Central memory CD8-positive, alpha-beta T cell (primary cell): ENCODE data around the gene RRP7A.
"Not testable (repeated sequence)": the region's sequence is repeated elsewhere in the genome, so short reads cannot be mapped to it uniquely, and the experiment has no call there.

Source experiments
- ATAC-seq: fragments of 150-1000 bp; cut with Tn5 transposase; replicated peaks from 2 replicates; pipeline ENCODE4 v1.10.0; 2022; ENCODE audit warnings: mild to moderate bottlenecking, moderate FRiP score, moderate number of reproducible peaks; ENCODE audit not compliant: poor library complexity, severe bottlenecking; ENCODE audit errors: extremely low read depth
- DNase-seq, 2 donors: peaks; one replicate each; pipeline ENCODE4 v3.0.0; 2021; ENCODE audit warnings: low spot score in 2 of 2
- H3K27ac Mint-ChIP-seq: one replicate; pipeline ENCODE4 v1.8.0; 2022; ENCODE audit warnings: low read depth, mild to moderate bottlenecking, moderate library complexity, mixed read lengths
- H3K27me3 Mint-ChIP-seq: one replicate; pipeline ENCODE4 v1.8.0; 2022; ENCODE audit warnings: mixed read lengths
- H3K36me3 Mint-ChIP-seq: one replicate; pipeline ENCODE4 v1.8.0; 2022; ENCODE audit warnings: mild to moderate bottlenecking, moderate library complexity, mixed read lengths; ENCODE audit not compliant: insufficient read depth
- H3K4me1 Mint-ChIP-seq: one replicate; pipeline ENCODE4 v1.8.0; 2022; ENCODE audit warnings: mixed read lengths
- H3K4me3 Mint-ChIP-seq: one replicate; pipeline ENCODE4 v1.8.0; 2022; ENCODE audit warnings: mild to moderate bottlenecking, moderate library complexity, mixed read lengths
- H3K9me3 Mint-ChIP-seq: one replicate; pipeline ENCODE4 v1.8.0; 2022; ENCODE audit warnings: mixed read lengths

The RRP7A gene

DNA sequence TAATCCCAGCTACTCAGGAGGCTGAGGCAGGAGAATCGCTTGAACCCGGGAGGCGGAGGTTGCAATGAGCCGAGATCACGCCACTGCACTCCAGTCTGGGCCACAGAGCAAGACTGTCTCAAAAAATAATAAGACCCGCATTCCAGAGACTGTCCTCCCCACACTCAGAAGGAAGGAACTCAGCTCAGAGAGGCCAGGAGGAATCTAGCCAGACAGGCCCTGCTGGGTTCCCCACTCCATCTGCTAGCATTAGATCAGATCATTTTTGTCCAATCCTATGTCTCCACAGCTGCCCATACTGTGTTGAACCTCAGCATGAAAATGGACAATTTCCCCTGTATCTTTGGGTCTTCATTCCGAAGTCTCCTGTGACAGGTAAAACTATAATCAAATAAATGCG is 9.8 kb upstream of the RRP7A start:
- H3K27ac Mint-ChIP-seq, ATAC-seq, H3K36me3 Mint-ChIP-seq: not testable (repeated sequence)

DNA sequence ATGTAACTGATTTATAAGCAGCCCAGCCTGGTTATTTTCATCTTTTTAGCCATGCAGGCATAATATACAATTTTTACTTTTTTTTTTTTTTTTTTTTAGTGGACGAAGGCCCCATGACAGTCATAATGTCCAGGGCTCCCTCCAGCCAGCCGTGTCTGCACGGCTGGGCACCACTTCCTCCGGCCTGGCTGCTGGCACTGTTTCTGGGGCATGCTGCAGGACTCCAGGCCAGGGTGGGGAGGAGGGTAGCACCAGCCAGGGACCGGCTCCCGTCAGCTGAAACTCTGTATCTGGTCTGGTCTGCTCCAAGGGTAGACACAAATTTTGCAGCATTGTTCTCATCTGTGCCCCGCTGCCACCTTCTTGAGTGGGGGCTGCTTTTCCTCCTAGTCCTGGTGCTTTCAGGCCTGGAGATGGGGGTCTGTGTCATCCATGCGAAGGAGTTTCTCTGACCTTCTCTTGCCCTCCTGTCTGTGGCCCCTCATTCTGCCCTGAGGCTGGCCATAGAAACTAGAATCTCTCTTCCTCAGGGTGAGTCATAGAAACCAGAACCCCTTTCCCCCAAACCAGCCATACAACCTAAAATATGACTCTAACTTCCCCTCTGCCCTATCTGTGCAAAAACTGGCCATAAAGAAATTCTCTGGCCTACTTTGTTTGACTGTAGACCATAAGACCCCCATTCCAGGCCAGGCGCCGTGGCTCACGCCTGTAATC is 9.2 kb upstream of the RRP7A start:
- ATAC-seq (no peak), DNase-seq (no peak)
- Mint-ChIP-seq H3K27me3 (no peaks in the 10 kb centered on the region), H3K36me3 (peaks cover 3% of the 10 kb centered on the region), H3K4me3 (no peak overlapping the region), H3K9me3 (no peaks in the 10 kb centered on the region), H3K27ac (no peak overlapping the region), H3K4me1 (peaks cover 6% of the 10 kb centered on the region)

More for the DNA sequence above, 9.8 kb upstream of the RRP7A start:
- H3K9me3 Mint-ChIP-seq, H3K27me3 Mint-ChIP-seq, DNase-seq, H3K4me3 Mint-ChIP-seq, H3K4me1 Mint-ChIP-seq: not testable (repeated sequence)

- H3K27ac Mint-ChIP-seq, result no peak overlapping the region
- H3K9me3 Mint-ChIP-seq, result no peaks in the 10 kb centered on the region
- H3K27me3 Mint-ChIP-seq, result no peaks in the 10 kb centered on the region
- H3K36me3 Mint-ChIP-seq, result peaks cover 10% of the 10 kb centered on the region
- no peak overlapping the region for H3K4me3 Mint-ChIP-seq
- H3K4me1 Mint-ChIP-seq, result peaks cover 21% of the 10 kb centered on the region
- DNase-seq (no peak), ATAC-seq (no peak)
Observed at GRCh38 chr22:42522546-42522945, 3.0 kb upstream of the RRP7A start.

GRCh38 chr22:42521228-42521546 is 1.6 kb upstream of the RRP7A start:
- Mint-ChIP-seq H3K27ac (peak overlapping the region; percentile 70), H3K4me1 (peaks cover 21% of the 10 kb centered on the region)
- no peak for ATAC-seq

DNA sequence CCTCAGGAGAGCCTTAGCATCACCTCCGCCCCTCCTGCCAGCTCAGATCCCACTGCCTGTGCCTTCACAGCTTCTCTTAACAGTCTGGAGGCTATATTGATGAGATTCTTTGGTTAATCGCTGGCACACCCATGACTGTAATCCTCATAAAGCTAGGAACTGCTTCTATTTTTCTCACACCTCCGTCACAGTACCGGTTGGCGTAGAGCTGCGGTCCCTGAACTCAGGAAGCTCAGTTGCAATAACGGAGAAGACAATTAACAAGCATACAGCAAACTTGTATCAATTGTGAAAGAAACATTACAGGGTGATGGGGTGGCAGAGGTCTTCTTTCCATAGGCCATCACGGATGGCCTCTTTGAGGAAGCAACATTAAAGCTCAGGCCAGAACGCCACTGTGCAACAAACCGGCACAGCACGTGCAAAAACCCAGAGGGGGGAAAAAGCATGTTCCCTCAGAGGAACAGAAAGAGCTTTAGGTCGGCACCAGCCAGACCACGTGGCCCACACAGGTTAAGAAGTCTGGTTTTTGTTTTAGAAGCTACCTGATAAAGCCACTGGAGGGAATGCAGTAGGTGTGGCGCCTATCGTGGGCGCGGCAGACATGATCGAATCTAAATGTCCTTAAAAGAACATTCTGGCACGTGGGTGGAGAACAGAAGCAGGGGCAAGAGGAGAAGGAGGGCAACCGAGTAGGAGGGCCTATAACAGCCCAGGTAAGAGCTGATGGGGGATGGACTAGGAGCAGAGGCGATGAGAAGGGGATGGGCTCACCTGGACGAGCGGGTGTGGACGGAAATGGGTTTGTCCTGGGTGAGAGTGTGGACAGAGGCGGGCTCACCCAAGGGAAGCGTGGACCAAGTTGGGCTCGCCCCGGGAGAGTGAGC is 715 bp downstream of the RRP7A start:
- Mint-ChIP-seq H3K4me1 (peaks cover 21% of the 10 kb centered on the region), H3K4me3 (peak overlapping the region; percentile 98), H3K27ac (peak overlapping the region; percentile 96), H3K36me3 (peaks cover 29% of the 10 kb centered on the region)
- not testable (repeated sequence) for DNase-seq, H3K9me3 Mint-ChIP-seq, H3K27me3 Mint-ChIP-seq
- ATAC-seq, result peak; percentile 63

More at GRCh38 chr22:42521228-42521546, 1.6 kb upstream of the RRP7A start:
- no peaks in the 10 kb centered on the region for H3K27me3 Mint-ChIP-seq
- H3K4me3 Mint-ChIP-seq, result peak overlapping the region; percentile 98
- no peak for DNase-seq
- H3K9me3 Mint-ChIP-seq, result no peaks in the 10 kb centered on the region
- peaks cover 18% of the 10 kb centered on the region for H3K36me3 Mint-ChIP-seq

DNA sequence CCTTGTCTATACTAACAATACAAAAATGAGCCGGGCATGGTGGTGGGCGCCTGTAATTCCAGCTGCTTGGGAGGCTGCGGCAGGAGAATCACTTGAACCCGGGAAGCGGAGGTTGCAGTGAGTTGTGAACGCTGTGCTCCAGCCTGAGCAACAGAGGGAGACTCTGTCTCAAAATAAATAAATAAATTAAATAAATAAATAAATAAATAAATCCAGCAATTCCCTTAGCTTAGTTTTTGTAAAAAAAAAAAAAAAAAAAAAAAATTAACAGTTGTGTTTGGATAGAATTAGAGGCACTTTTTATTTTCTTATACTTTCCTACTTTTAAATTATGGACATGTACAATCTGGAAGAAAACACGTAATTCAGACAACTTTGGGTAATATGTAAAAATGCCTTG is 2.5 kb downstream of the RRP7A start:
- H3K27ac Mint-ChIP-seq, result peak overlapping the region; percentile 62
- H3K9me3 Mint-ChIP-seq, H3K27me3 Mint-ChIP-seq, DNase-seq, ATAC-seq, H3K4me3 Mint-ChIP-seq: not testable (repeated sequence)
- peaks cover 21% of the 10 kb centered on the region for H3K4me1 Mint-ChIP-seq
- H3K36me3 Mint-ChIP-seq, result peaks cover 33% of the 10 kb centered on the region

GRCh38 chr22:42515896-42516295 is 3.7 kb downstream of the RRP7A start:
- ATAC-seq (no peak), DNase-seq (no peak)
- peaks cover 17% of the 10 kb centered on the region for H3K4me1 Mint-ChIP-seq
- H3K27me3 Mint-ChIP-seq, result no peaks in the 10 kb centered on the region
- H3K9me3 Mint-ChIP-seq, result no peaks in the 10 kb centered on the region
- H3K4me3 Mint-ChIP-seq, result no peak overlapping the region
- no peak overlapping the region for H3K27ac Mint-ChIP-seq
- H3K36me3 Mint-ChIP-seq, result peaks cover 41% of the 10 kb centered on the region

GRCh38 chr22:42515304-42515703 is 4.3 kb downstream of the RRP7A start:
- Mint-ChIP-seq H3K36me3 (peaks cover 45% of the 10 kb centered on the region), H3K4me1 (peaks cover 16% of the 10 kb centered on the region)
- not testable (repeated sequence) for DNase-seq, ATAC-seq, H3K9me3 Mint-ChIP-seq, H3K27me3 Mint-ChIP-seq, H3K4me3 Mint-ChIP-seq, H3K27ac Mint-ChIP-seq

DNA sequence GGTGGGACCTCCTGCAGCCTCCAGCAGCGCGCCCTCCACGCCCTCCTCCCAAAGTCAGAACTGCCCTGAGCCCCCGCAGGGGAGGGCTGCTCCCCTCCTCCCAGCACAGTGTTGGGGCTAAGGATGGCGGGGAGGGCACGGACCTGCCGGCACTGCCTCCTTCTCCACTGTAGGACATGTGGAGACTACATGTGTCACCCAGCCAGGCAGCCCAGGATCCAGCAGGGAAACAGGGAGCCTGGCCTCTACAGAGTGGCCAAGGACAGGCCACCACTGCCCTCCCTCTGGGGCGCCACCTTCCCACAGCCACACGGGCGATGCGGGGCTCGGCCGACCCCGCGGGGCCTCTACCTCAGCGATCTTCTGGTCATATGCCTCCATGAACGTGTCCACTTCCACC is 5.3 kb downstream of the RRP7A start:
- H3K4me1 Mint-ChIP-seq, H3K9me3 Mint-ChIP-seq, H3K27ac Mint-ChIP-seq, ATAC-seq, DNase-seq, H3K4me3 Mint-ChIP-seq, H3K27me3 Mint-ChIP-seq: not testable (repeated sequence)
- peaks cover 50% of the 10 kb centered on the region for H3K36me3 Mint-ChIP-seq

- not testable (repeated sequence) for ATAC-seq, H3K4me1 Mint-ChIP-seq, DNase-seq, H3K9me3 Mint-ChIP-seq, H3K27me3 Mint-ChIP-seq, H3K27ac Mint-ChIP-seq, H3K4me3 Mint-ChIP-seq
- H3K36me3 Mint-ChIP-seq, result peaks cover 45% of the 10 kb centered on the region
Observed at GRCh38 chr22:42512273-42512990, 7.2 kb downstream of the RRP7A start.

- Mint-ChIP-seq H3K27ac (no peak overlapping the region), H3K36me3 (peaks cover 38% of the 10 kb centered on the region), H3K27me3 (no peaks in the 10 kb centered on the region), H3K4me3 (no peak overlapping the region), H3K4me1 (no peaks in the 10 kb centered on the region), H3K9me3 (no peaks in the 10 kb centered on the region)
- ATAC-seq, result no peak
- DNase-seq, result no peak
Observed at GRCh38 chr22:42511401-42511891, 8.2 kb downstream of the RRP7A start.

DNA sequence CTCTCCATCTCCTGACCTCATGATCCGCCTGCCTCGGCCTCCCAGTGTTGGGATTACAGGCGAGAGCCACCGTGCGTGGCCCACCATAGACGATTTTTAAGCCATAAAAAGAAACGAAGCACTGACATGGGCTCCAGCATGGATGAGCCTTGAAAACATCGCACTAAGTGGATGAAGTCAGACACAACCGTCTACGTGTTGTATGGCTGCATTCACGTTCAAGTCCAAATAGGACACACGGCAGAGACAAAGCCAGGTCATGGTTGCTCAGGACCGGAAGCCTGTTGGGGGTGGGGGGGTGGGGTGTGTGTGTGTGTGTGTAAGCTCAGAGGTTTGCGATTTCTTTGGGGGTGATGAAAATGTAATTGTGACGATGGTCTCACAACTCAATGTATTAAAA is 10.0 kb downstream of the RRP7A start:
- H3K9me3 Mint-ChIP-seq, result no peaks in the 10 kb centered on the region
- peak overlapping the region; percentile 59 for H3K27ac Mint-ChIP-seq
- H3K4me3 Mint-ChIP-seq, result no peak overlapping the region
- no peaks in the 10 kb centered on the region for H3K27me3 Mint-ChIP-seq
- DNase-seq, result no peak
- no peak for ATAC-seq
- H3K4me1 Mint-ChIP-seq, result no peaks in the 10 kb centered on the region
- peaks cover 30% of the 10 kb centered on the region for H3K36me3 Mint-ChIP-seq
